ENCODE results near the gene POLR1H. TPM values are rescaled to one million over a fixed set of nuclear protein-coding genes. Genes with fewer than 3 reads are reported as not detected.

POLR1H gene
- total RNA-seq, 1 donor, result 21.4 TPM

GRCh38 chr6:30074331-30075093, 13.4 kb downstream of the POLR1H start:
- H3K4me2 ChIP-seq (ENCODE audit: insufficient read depth, low read length), result no peak overlapping the region
- no peaks in the 10 kb centered on the region for H3K4me1 ChIP-seq (ENCODE audit: insufficient read depth, low read length)
- no peaks in the 10 kb centered on the region for H3K9me3 ChIP-seq (ENCODE audit: low read depth, low read length)
- TF ChIP-seq CTCF (IDR thresholded peaks at IDR 0.05; ENCODE audit: extremely low read depth, low read depth, low read length), result no peak
- H3K79me2 ChIP-seq (ENCODE audit: insufficient read depth, low read length), result no peaks in the 10 kb centered on the region
- H4K20me1 ChIP-seq (ENCODE audit: insufficient read depth, low read length), result no peaks in the 10 kb centered on the region
- no peak overlapping the region for H3K27ac ChIP-seq (ENCODE audit: low read depth, low read length)
- H3K4me3 ChIP-seq (ENCODE audit: insufficient read depth, low read length), result no peak overlapping the region
- H3K27me3 ChIP-seq (ENCODE audit: insufficient read depth, low read length), result peaks cover 92% of the 10 kb centered on the region
- peaks cover 4% of the 10 kb centered on the region for H3K36me3 ChIP-seq (ENCODE audit: insufficient read depth, low read length)
- H2AFZ ChIP-seq (ENCODE audit: low read length), result no peak overlapping the region
- DNase-seq (ENCODE audit: insufficient read length, low spot score, missing footprints), result peak; percentile 68

DNA sequence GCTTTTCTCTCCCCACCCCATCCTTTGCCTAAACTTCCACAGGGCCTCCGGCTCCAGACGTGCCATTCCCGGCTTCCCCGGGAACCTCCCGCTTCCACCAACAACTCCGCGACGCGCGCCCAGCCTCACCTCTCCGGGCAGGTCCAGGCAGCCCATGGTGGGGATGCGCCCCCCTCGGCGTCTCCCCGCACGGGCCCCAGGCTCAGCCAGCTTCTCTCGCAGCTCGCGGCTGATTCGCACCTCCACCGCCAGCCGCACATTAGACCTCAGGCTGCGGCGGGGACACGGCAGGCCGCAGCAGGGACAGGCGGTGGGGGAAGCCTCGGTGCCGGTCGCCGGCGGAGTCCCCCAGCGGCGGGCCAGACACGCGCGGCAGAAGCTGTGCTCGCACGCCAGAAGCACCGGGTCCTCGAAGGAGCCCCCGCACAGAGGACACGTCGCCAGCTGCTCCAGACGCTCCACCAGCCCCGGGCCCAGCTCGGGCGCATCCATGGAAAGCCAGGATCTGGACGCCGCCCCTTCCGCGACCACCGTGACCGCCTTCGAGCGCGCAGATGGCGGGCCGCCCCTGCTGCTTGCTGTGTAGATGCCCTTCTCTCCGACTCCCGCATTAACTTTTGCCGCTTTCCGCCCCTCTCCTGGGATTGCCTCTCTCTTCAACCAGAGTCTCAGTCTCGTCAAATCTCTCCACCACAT, 14.2 kb downstream of the POLR1H start, which contains the start of gene RNF39:
Gene RNF39 (minus strand): TSS at position 676 of the 696 bp plus-strand sequence. CDS start 184 bp downstream, at position 492.
- Histone ChIP-seq H3K27me3 (ENCODE audit: insufficient read depth, low read length) (peaks cover 91% of the 10 kb centered on the region), H2AFZ (ENCODE audit: low read length) (no peak within 1 kb of the TSS), H3K27ac (ENCODE audit: low read depth, low read length) (no peak within 1 kb of the TSS), H4K20me1 (ENCODE audit: insufficient read depth, low read length) (no peaks in the 10 kb centered on the region), H3K79me2 (ENCODE audit: insufficient read depth, low read length) (no peaks in the 10 kb centered on the region), H3K4me3 (ENCODE audit: insufficient read depth, low read length) (no peak within 1 kb of the TSS), H3K4me2 (ENCODE audit: insufficient read depth, low read length) (no peak within 1 kb of the TSS), H3K9me3 (ENCODE audit: low read depth, low read length) (no peaks in the 10 kb centered on the region), H3K4me1 (ENCODE audit: insufficient read depth, low read length) (no peaks in the 10 kb centered on the region), H3K36me3 (ENCODE audit: insufficient read depth, low read length) (peaks cover 4% of the 10 kb centered on the region)
- TF ChIP-seq CTCF (IDR thresholded peaks at IDR 0.05; ENCODE audit: extremely low read depth, low read depth, low read length), result no peak
- no peak for DNase-seq (ENCODE audit: insufficient read length, low spot score, missing footprints)

- Histone ChIP-seq H4K20me1 (ENCODE audit: insufficient read depth, low read length) (no peaks in the 10 kb centered on the region), H3K9me3 (ENCODE audit: low read depth, low read length) (no peaks in the 10 kb centered on the region), H2AFZ (ENCODE audit: low read length) (no peak overlapping the region), H3K4me1 (ENCODE audit: insufficient read depth, low read length) (no peaks in the 10 kb centered on the region), H3K4me2 (ENCODE audit: insufficient read depth, low read length) (no peak overlapping the region), H3K79me2 (ENCODE audit: insufficient read depth, low read length) (no peaks in the 10 kb centered on the region), H3K4me3 (ENCODE audit: insufficient read depth, low read length) (no peak overlapping the region), H3K36me3 (ENCODE audit: insufficient read depth, low read length) (no peaks in the 10 kb centered on the region), H3K27me3 (ENCODE audit: insufficient read depth, low read length) (peaks cover 83% of the 10 kb centered on the region), H3K27ac (ENCODE audit: low read depth, low read length) (no peak overlapping the region)
- no peak for TF ChIP-seq CTCF (IDR thresholded peaks at IDR 0.05; ENCODE audit: extremely low read depth, low read depth, low read length)
- no peak for DNase-seq (ENCODE audit: insufficient read length, low spot score, missing footprints)
Observed at GRCh38 chr6:30075790-30076732, 15.0 kb downstream of the POLR1H start.

Measured in osteoblast (primary cell).